Dermis blood vessel endothelial cell (primary cell): ENCODE data around the gene CAPRIN1. TPM values are rescaled to one million over a fixed set of nuclear protein-coding genes. Genes with fewer than 3 reads are reported as not detected.

Experiments used
- DNase-seq: peaks from one replicate; pipeline ENCODE4 v3.0.0; 2010
- total RNA-seq: library from RNA; depleted of rRNA; stranded (reverse); fragments of >200 nt; gene quantifications from 2 replicates; pipeline ENCODE4 v1.2.3, GENCODE V29; 2014

CAPRIN1 gene, protein sequence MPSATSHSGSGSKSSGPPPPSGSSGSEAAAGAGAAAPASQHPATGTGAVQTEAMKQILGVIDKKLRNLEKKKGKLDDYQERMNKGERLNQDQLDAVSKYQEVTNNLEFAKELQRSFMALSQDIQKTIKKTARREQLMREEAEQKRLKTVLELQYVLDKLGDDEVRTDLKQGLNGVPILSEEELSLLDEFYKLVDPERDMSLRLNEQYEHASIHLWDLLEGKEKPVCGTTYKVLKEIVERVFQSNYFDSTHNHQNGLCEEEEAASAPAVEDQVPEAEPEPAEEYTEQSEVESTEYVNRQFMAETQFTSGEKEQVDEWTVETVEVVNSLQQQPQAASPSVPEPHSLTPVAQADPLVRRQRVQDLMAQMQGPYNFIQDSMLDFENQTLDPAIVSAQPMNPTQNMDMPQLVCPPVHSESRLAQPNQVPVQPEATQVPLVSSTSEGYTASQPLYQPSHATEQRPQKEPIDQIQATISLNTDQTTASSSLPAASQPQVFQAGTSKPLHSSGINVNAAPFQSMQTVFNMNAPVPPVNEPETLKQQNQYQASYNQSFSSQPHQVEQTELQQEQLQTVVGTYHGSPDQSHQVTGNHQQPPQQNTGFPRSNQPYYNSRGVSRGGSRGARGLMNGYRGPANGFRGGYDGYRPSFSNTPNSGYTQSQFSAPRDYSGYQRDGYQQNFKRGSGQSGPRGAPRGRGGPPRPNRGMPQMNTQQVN
- total RNA-seq, result 171 and 319 TPM in 2 replicates

- peak; percentile 91 for DNase-seq
Observed at GRCh38 chr11:34051349-34052035, at the start of gene CAPRIN1. TSS of gene CAPRIN1 (plus strand) at chr11:34051731. CDS start at chr11:34052421, 690 bp downstream.

DNA sequence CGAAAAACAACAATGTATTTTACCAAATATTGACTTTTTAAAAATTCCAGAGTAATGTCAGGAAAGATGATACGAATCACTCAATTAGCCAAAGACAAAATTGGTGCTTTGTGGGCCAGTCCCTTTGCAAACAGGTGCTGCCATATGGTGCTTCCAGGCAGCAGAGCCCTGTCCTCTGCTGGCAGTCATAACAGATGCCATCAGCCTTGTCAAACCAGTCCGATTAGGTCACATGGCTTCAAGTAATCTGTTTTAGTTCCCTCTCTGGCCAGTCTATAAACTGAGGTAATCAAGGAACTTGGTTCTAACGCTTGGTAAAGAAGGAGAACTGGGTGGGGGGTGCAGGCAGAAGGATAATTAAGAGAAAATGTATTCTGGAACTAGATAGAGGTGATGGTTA is 49.1 kb upstream of the CAPRIN1 start:
- DNase-seq, result no peak

DNA sequence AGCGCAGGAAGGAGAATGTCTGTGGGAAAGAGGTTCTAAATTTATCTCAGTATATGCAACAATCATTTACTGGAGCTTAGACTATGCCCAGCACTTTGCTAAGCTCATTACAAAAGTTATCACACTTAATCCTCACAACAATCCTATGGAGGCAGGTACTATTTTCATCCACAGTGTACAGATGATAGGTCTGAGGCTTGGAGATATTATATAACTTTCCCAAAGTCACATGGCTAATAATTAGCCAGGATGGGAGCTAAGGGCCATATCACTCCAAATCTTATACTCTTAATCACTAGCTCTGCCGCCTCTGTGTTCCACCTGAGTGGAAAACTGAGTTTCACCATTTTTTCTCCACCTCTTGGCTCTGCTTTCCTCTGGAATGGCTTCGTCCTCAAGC is 47.3 kb upstream of the CAPRIN1 start:
- DNase-seq, result no peak

DNA sequence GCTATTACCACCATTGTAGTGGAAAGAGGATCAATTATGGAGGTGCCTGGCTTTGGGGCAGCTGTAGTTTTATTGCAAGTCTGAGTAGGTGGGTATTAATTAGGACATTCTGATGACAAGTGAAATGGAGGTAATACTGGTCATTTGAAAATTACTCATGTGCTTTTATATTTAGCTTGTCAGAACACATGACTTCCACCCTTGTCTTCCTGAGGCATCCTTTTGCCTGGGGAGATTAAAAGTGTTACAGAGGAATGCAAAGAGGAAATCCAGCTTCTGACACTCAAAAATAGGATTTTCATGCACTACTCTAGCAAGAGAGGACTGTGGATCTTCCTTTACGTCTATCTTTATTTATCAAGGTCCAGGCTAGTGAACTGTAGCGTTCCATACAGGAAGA is 44.7 kb upstream of the CAPRIN1 start:
- no peak for DNase-seq

DNA sequence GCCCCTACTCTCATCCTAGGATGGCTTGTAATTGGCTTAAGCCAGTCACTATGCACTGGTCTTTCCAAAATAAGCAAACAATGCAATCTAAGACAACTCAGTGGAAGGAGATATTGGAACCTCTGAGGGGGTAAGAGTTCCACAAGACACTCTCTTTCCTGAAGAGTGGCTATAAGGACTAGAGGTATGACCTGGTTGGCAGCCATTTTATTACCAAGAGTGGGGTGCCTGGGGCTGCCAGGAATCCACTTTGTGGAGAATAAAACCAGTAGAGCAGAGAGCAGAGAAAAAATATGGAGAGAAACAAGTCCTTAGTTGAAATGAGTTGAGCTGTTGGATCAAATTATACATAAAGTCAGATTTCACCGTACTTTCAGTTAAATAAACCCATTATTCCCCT is 38.8 kb upstream of the CAPRIN1 start:
- DNase-seq, result no peak

DNA sequence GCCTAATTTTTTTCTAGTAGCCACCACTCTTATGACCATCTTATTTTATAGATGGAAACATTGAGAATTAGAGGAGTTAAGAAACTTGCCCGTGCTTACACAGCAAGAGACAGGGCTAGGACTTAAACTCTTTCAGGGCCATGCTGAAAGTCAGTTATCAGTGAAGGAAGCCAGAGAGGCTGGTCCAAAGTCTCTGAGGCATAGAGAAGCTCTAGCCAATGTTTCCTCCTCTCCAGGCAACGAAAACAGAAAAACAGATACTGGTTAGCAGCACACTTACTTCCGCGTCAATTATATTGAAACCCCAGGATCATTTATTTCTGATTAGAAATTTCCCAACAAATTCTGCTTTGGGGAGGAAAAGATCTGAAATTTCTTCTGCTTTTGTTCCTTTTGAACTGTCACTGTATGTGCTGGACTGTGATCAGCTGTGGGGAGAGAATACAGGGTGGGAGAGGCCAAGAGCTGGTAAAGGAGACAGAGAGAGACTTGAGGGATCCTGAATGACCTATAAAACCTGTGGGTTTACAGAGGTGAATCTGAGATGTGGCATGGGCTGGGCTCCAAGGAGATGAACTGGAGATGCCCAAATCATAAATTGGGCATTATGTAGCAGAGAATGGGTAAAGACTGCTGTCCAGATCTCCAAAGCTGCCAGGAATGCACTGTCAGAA is 37.5 kb upstream of the CAPRIN1 start:
- DNase-seq, result no peak

GRCh38 chr11:34021977-34022735 is 29.4 kb upstream of the CAPRIN1 start:
- DNase-seq, result no peak

DNA sequence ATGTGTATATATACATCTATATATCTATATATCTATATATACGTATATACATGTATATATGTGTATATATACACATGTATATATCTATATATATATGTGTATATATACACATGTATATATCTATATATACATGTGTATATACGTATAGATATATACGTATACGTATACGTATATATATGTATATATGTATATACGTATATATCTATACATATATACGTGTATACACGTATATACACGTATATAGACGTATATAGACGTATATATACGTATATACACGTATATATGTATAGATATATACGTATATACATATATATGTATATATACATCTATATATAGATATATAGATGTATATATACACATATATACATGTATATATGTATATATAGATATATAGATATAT is 25.1 kb upstream of the CAPRIN1 start:
- DNase-seq, result no peak

- DNase-seq, result no peak
Observed at GRCh38 chr11:34027516-34028408, 23.8 kb upstream of the CAPRIN1 start.

GRCh38 chr11:34028425-34028824 is 23.1 kb upstream of the CAPRIN1 start:
- peak; percentile 10 for DNase-seq

DNA sequence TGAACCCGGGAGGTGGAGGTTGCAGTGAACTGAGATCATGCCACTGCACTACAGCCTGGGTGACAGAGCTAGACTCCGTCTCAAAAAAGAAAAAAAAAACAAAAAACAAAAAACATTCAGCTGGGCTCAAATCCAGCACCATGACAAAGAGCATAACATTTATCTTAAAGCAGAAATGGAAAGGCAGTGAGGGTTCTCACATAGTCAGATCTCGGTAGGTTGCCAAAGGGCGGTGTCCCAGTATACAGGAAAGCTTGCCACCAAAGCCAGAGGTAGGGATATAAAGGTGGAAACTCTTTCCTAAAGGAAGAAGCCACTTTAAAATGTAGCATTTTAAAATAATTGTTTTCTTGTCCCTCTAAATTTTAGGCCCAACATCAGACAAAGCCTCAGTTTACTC is 22.4 kb upstream of the CAPRIN1 start:
- DNase-seq, result no peak

GRCh38 chr11:34030382-34030781 is 21.1 kb upstream of the CAPRIN1 start:
- DNase-seq, result no peak

DNA sequence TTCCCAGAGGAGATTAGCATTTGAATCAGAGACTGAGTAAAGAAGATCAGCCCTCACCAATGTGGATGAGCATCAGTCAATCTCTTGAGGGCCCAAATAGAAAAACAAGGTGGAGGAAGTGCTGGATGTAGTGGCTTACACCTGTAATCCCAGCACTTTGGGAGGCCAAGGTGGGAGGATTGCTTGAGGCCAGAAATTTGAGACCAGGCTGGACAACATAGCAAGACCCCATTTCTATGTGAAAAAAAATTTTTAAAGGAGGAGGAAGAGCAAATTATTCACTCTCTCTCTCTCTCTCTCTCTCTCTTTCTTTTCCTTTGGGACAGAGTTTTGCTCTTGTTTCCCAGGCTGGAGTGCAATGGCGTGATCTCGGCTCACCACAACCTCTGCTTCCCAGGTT is 18.1 kb upstream of the CAPRIN1 start:
- no peak for DNase-seq

- DNase-seq, result no peak
Observed at GRCh38 chr11:34034053-34034452, 17.5 kb upstream of the CAPRIN1 start.

GRCh38 chr11:34036456-34036855 is 15.1 kb upstream of the CAPRIN1 start:
- no peak for DNase-seq

GRCh38 chr11:34037016-34037415 is 14.5 kb upstream of the CAPRIN1 start:
- no peak for DNase-seq

DNA sequence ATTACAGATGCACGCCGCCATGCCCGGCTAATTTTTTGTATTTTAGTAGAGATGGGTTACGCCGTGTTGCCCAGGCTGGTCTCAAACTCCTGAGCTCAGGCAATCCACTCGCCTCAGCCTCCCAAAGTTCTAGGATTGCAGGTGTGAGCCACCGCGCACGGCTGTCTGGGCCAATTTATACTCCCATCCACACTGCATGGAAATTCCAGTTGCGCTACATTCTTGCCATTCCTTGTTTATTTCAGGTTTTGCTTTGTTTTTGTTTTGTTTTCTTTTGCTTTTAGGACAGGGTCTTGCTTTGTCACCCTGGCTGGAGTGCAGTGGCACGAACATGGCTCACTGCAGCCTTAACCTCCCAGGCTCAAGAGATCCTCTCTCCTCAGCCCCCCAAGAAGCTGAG is 11.0 kb upstream of the CAPRIN1 start:
- DNase-seq, result no peak

DNA sequence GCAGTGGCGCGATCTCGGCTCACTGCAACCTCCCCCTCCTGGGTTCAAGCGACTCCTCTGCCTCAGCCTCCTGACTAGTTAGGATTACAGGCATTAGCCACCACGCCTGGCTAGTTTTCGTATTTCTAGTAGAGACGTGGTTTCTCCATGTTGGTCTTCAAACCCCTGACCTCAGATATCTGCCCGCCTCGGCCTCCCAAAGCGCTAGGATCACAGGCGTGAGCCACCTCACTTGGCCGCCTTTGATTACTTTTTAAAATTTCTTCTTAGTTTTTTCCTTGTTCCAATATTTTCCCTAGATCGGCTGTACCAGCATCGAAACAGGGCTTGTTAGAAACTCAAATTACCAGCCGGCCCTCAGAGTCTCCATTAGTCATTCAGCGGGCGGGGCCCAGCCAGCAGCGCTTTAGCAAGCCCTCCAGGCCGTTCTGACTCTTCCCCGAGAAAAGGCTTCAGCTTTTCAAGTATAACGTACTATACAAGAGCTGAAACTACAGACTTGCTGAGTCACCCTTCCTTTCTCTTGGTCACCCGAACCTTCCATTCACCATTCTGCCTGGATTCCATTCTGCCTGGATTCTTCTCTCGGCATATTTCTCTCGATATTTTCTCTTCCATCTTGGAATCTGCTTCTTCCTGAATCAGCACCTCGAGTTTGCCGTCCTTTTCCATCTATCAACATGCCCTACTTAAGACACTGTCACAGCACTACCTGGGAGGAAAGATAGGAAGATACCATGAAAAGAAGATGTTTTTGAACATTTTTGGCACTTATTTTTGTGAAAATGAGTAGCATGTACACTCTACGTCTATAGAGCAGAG is 6.7 kb upstream of the CAPRIN1 start:
- DNase-seq, result peak; percentile 59

DNA sequence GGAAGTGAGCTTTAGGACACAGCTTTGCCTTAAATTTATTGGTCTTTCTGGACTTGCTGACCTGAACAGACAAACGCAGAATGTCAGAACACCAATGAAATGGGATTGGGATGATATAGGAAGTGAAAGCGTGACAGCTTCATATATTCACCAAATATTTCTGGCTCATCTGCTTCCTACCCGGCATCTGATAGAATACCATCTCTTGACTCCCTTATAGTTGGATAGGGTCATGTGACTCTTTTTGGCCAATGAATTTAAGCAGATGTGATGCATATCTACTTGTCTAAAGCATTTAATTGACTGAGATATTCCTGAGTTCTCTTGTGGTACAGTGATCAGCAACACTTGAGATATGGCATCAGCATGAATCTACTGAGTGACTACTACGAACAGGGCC is 2.5 kb upstream of the CAPRIN1 start:
- DNase-seq, result no peak
